Measurements from ENCODE around the gene EPN3.

EPN3 gene

DNA sequence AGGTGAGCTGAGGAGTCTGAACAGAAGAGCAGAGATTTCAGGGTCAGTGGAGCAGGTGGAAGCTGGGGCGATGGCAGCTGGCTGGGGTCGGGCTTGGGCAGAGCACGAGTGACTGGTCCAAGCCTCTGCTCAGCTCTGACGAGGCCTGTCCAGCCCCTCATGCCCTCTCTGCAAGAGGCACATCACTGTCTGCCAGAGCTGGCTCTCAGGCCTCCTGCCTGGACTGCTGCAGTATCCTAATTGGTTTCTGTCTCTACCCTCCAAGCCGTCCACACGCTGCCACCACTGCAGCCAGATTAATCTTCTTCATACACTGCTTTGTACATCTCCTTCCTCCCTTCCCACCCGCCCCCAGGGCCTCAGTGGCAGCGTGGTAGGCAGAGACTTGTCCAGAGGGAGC is 53.4 kb downstream of the EPN3 start:
- Mint-ChIP-seq H3K9me3 (no peaks in the 10 kb centered on the region), H3K27me3 (ENCODE audit: low read depth) (peaks cover 7% of the 10 kb centered on the region), H3K4me3 (no peak overlapping the region), H3K4me1 (peaks cover 81% of the 10 kb centered on the region), H3K27ac (peak overlapping the region in 2 of 3 experiments; percentile 61 to 93), H3K36me3 (ENCODE audit: low read depth) (peaks cover 19% of the 10 kb centered on the region)
- TF ChIP-seq, protein P1, sequence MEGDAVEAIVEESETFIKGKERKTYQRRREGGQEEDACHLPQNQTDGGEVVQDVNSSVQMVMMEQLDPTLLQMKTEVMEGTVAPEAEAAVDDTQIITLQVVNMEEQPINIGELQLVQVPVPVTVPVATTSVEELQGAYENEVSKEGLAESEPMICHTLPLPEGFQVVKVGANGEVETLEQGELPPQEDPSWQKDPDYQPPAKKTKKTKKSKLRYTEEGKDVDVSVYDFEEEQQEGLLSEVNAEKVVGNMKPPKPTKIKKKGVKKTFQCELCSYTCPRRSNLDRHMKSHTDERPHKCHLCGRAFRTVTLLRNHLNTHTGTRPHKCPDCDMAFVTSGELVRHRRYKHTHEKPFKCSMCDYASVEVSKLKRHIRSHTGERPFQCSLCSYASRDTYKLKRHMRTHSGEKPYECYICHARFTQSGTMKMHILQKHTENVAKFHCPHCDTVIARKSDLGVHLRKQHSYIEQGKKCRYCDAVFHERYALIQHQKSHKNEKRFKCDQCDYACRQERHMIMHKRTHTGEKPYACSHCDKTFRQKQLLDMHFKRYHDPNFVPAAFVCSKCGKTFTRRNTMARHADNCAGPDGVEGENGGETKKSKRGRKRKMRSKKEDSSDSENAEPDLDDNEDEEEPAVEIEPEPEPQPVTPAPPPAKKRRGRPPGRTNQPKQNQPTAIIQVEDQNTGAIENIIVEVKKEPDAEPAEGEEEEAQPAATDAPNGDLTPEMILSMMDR (IDR thresholded peaks at IDR 0.05; ENCODE audit: unreplicated experiment in 3 of 3), result no peak

GRCh38 chr17:50586421-50587247 is 54.1 kb downstream of the EPN3 start:
- TF ChIP-seq, protein P1 (IDR thresholded peaks at IDR 0.05; ENCODE audit: unreplicated experiment in 3 of 3), result no peak
- Mint-ChIP-seq H3K4me3 (peak overlapping the region in 1 of 3 experiments; percentile 19), H3K27ac (peak overlapping the region; percentile 61 to 93 (median 67)), H3K27me3 (ENCODE audit: low read depth) (peaks cover 7% of the 10 kb centered on the region), H3K4me1 (peaks cover 89% of the 10 kb centered on the region), H3K9me3 (no peaks in the 10 kb centered on the region), H3K36me3 (ENCODE audit: low read depth) (peaks cover 14% of the 10 kb centered on the region)

DNA sequence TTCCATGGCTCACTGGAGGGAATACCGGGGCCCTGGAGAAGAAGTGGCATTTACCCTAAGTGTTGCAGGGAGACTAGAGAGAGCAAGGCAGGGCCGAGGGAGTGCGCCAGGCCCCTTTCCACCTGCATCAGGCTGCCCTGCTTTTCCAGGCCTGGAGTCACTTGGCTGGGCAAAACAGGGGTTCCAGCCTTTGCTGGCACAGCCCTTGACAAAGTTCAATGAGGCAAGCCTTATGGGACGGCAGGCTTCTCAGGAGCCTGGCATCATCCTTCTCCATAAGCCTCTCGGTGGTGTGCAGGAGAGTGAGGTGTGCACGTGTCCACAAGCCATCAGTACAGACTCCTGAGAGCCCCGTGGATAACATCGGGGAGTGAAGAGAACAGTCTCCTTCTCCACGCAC is 55.0 kb downstream of the EPN3 start:
- peak overlapping the region in 2 of 3 experiments; percentile 74 to 93 for H3K27ac Mint-ChIP-seq
- H3K4me3 Mint-ChIP-seq, result no peak overlapping the region
- TF ChIP-seq, protein P1 (IDR thresholded peaks at IDR 0.05; ENCODE audit: unreplicated experiment in 3 of 3), result no peak
- no peaks in the 10 kb centered on the region for H3K9me3 Mint-ChIP-seq
- peaks cover 87% of the 10 kb centered on the region for H3K4me1 Mint-ChIP-seq
- H3K27me3 Mint-ChIP-seq (ENCODE audit: low read depth), result peaks cover 7% of the 10 kb centered on the region
- peaks cover 5% of the 10 kb centered on the region for H3K36me3 Mint-ChIP-seq (ENCODE audit: low read depth)

DNA sequence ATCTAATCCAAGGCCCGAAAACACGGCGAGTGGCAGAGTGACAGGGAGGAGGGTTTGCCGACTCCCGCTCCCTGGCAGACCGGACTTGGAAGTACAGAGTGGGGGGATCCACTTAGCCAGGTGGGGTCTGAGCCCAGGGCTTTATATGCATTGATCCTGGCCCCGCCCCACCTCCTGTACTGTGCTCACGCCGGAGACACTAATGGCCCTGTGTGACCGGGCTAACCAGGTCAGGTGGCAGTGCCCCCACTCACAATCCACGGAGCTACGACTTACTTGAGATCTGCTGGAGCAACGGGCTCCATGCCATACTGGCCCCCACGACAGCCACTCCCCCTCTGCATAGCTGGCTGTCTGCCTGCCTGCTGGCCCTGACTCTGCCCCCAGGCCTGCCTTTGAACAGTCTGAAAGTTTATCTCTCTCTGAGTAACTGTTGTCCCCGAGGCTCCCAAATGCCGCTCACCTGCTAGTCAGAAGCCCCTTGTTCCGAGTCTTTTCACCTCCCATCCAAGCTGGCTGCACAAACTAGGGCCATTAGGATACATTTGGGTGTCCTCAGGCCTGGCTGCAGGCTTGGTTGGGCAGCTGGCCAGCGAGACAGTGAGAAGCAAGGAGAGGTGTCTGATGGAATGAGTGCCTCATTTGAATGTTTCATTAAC is 56.0 kb downstream of the EPN3 start:
- Mint-ChIP-seq H3K36me3 (ENCODE audit: low read depth) (peaks cover 4% of the 10 kb centered on the region), H3K4me1 (peaks cover 86% of the 10 kb centered on the region), H3K27ac (peak overlapping the region; percentile 87 to 93 (median 90)), H3K9me3 (no peaks in the 10 kb centered on the region), H3K27me3 (ENCODE audit: low read depth) (peaks cover 4% of the 10 kb centered on the region), H3K4me3 (peak overlapping the region; percentile 5 to 44 (median 17))
- TF ChIP-seq, protein P1 (IDR thresholded peaks at IDR 0.05; ENCODE audit: unreplicated experiment in 3 of 3), result no peak

GRCh38 chr17:50589095-50589705 is 56.7 kb downstream of the EPN3 start:
- Mint-ChIP-seq H3K36me3 (ENCODE audit: low read depth) (peaks cover 4% of the 10 kb centered on the region), H3K27me3 (ENCODE audit: low read depth) (no peaks in the 10 kb centered on the region), H3K4me3 (peak overlapping the region; percentile 17 to 35 (median 17)), H3K4me1 (peaks cover 82% of the 10 kb centered on the region), H3K27ac (peak overlapping the region; percentile 87 to 93 (median 90)), H3K9me3 (no peaks in the 10 kb centered on the region)
- TF ChIP-seq, protein P1 (IDR thresholded peaks at IDR 0.05; ENCODE audit: unreplicated experiment in 3 of 3), result no peak
